IMR-90 (cell line): ENCODE results near the gene RSRC1. TPM values are rescaled to one million over a fixed set of nuclear protein-coding genes. Genes with fewer than 3 reads are reported as not detected.

ENCODE experiments used
- ATAC-seq: fragments of 200-7000 bp; cut with Tn5 transposase; 2 replicates; pipeline ENCODE4 v1.9.1; 2020; ENCODE audit warnings: low read depth, mild to moderate bottlenecking, moderate library complexity
- BruUV-seq: library from RNA; stranded (reverse); fragments of 400-500 nt; replicated peaks from 2 replicates; lab custom pipeline; 2021; lab: Mats Ljungman, UMichigan
- CTCF ChIA-PET: fragments of 300-600 bp; formaldehyde crosslinking; extraction: SDS; loops from one replicate; lab custom pipeline; 2021; ENCODE audit warnings: antibody characterized with exemption; lab: Yijun Ruan, JAX
- POLR2A ChIA-PET: fragments of 300-600 bp; sonication (Branson Sonifier 250); formaldehyde crosslinking; loops from one replicate; lab custom pipeline; 2022; ENCODE audit warnings: antibody characterized with exemption; ENCODE audit not compliant: unreplicated experiment; lab: Charles Lee
- DNase-seq: peaks from one replicate; pipeline ENCODE4 v3.0.0; 2013
- H2AFZ ChIP-seq: replicated peaks from 2 replicates; pipeline ENCODE3; 2013; ENCODE audit warnings: low read length, mild to moderate bottlenecking; ENCODE audit not compliant: poor library complexity
- H2AK5ac ChIP-seq: 2 replicates; pipeline ENCODE4 v1.6.1; 2013; ENCODE audit warnings: low read depth, low read length, inconsistent platforms
- H2AK9ac ChIP-seq: replicated peaks from 2 replicates; pipeline ENCODE3; 2013; ENCODE audit warnings: mild to moderate bottlenecking, low read depth, low read length, moderate library complexity; ENCODE audit not compliant: poor library complexity
- H2BK120ac ChIP-seq: 2 replicates; pipeline ENCODE4 v1.6.1; 2013; ENCODE audit warnings: low read depth, low read length, inconsistent platforms
- H2BK15ac ChIP-seq: 3 replicates; pipeline ENCODE4 v1.6.1; 2013; ENCODE audit warnings: low read depth, low read length, inconsistent platforms
- H2BK20ac ChIP-seq: 2 replicates; pipeline ENCODE4 v1.6.1; 2013; ENCODE audit warnings: low read depth, mild to moderate bottlenecking, inconsistent platforms, low read length, moderate library complexity
- H2BK5ac ChIP-seq: 2 replicates; pipeline ENCODE4 v1.6.1; 2013; ENCODE audit warnings: mild to moderate bottlenecking, low read depth, low read length, inconsistent platforms; ENCODE audit not compliant: poor library complexity, severe bottlenecking
- H3K14ac ChIP-seq: replicated peaks from 2 replicates; pipeline ENCODE4 v1.6.1; 2013; ENCODE audit warnings: low read depth, low read length, inconsistent platforms
- H3K18ac ChIP-seq: 2 replicates; pipeline ENCODE4 v1.6.1; 2013; ENCODE audit warnings: low read depth, low read length, control low read depth
- H3K23ac ChIP-seq: 2 replicates; pipeline ENCODE4 v1.6.1; 2013; ENCODE audit warnings: low read depth, low read length, inconsistent platforms
- H3K27ac ChIP-seq: 2 replicates; pipeline ENCODE4 v1.5.1; 2013; ENCODE audit warnings: mild to moderate bottlenecking, control low read depth, low read length; ENCODE audit not compliant: insufficient read depth
- H3K27me3 ChIP-seq: 2 replicates; pipeline ENCODE4 v1.6.1; 2013; ENCODE audit warnings: low read length; ENCODE audit not compliant: control insufficient read depth, insufficient read depth
- H3K36me3 ChIP-seq: 2 replicates; pipeline ENCODE4 v1.6.1; 2013; ENCODE audit warnings: low read length, mixed read lengths; ENCODE audit not compliant: control insufficient read depth, insufficient read depth
- H3K4ac ChIP-seq: 2 replicates; pipeline ENCODE4 v1.6.1; 2013; ENCODE audit warnings: low read depth, low read length, inconsistent platforms
- H3K4me1 ChIP-seq: 2 replicates; pipeline ENCODE4 v1.6.1; 2013; ENCODE audit warnings: low read length, mixed read lengths; ENCODE audit not compliant: control insufficient read depth, insufficient read depth
- H3K4me2 ChIP-seq: 2 replicates; pipeline ENCODE4 v1.6.1; 2013; ENCODE audit warnings: low read depth, mild to moderate bottlenecking, control low read depth, low read length, moderate library complexity
- H3K4me3 ChIP-seq: 2 replicates; pipeline ENCODE4 v1.5.1; 2013; ENCODE audit warnings: low read depth, mild to moderate bottlenecking, control low read depth, low read length, moderate library complexity; ENCODE audit not compliant: insufficient read depth
- H3K56ac ChIP-seq: 2 replicates; pipeline ENCODE4 v1.6.1; 2013; ENCODE audit warnings: low read length, inconsistent platforms; ENCODE audit not compliant: insufficient read depth; ENCODE audit errors: extremely low read depth
- H3K79me1 ChIP-seq, 2 experiments: 2 replicates each; pipeline ENCODE4 v1.6.1; 2013; ENCODE audit warnings: low read length in 2 of 2, inconsistent platforms in 1 of 2, low read depth in 1 of 2
- H3K9ac ChIP-seq: 2 replicates; pipeline ENCODE4 v1.6.1; 2013; ENCODE audit warnings: low read depth, low read length, control low read depth
- H3K9me1 ChIP-seq: 2 replicates; pipeline ENCODE4 v1.6.1; 2013; ENCODE audit warnings: low read length, inconsistent platforms; ENCODE audit not compliant: insufficient read depth
- H3K9me3 ChIP-seq: 2 replicates; pipeline ENCODE4 v1.6.1; 2013; ENCODE audit warnings: low read length; ENCODE audit not compliant: control insufficient read depth, insufficient read depth
- H4K20me1 ChIP-seq: 2 replicates; pipeline ENCODE4 v1.6.1; 2013; ENCODE audit warnings: low read length, inconsistent platforms; ENCODE audit not compliant: insufficient read depth
- H4K5ac ChIP-seq: 2 replicates; pipeline ENCODE4 v1.6.1; 2013; ENCODE audit warnings: mild to moderate bottlenecking, low read depth, low read length, control low read depth
- H4K8ac ChIP-seq, 2 experiments: 2 replicates each; pipeline ENCODE4 v1.6.1; 2013; ENCODE audit warnings: low read depth in 2 of 2, low read length in 2 of 2, control low read depth in 1 of 2, inconsistent platforms in 1 of 2
- H4K91ac ChIP-seq: 2 replicates; pipeline ENCODE4 v1.6.1; 2013; ENCODE audit warnings: low read depth, low read length, inconsistent platforms; ENCODE audit not compliant: insufficient read depth
- RAD21 ChIP-seq: IDR thresholded peaks from 2 replicates; pipeline ENCODE4 v1.6.1; 2012; ENCODE audit warnings: low read length, improper control_type of control experiment
- RFX5 ChIP-seq: IDR thresholded peaks from 2 replicates; pipeline ENCODE4 v1.8.0; 2012; ENCODE audit warnings: low read depth, mild to moderate bottlenecking, low read length, moderate library complexity
- WGBS, 2 experiments: methylation state at CpG; one replicate each; pipeline versions ENCODE4 v1.1.5 to v1.1.7; 2013; ENCODE audit warnings: missing lambda C conversion rate in 2 of 2; ENCODE audit not compliant: insufficient read length in 1 of 2; ENCODE audit errors: extremely low coverage in 2 of 2; 5-methylcytosine and 5-hydroxymethylcytosine counted together
- dilution Hi-C: fragments of 300-500 bp; cut with HindIII; formaldehyde crosslinking; loops from one replicate; pipeline ENCODE4 v1.14.3; 2018; ENCODE audit warnings: low sequenced_read_pairs; ENCODE audit not compliant: unreplicated experiment
- in situ Hi-C: fragments of 300-500 bp; cut with MboI; formaldehyde crosslinking; loops from 3 replicates; pipeline ENCODE4 v1.14.3; 2019; ENCODE audit warnings: low sequenced_read_pairs, inconsistent platforms, mixed read lengths
- intact Hi-C: fragments of 100-400 bp; cut with micrococcal nuclease; formaldehyde crosslinking; loops from 2 replicates; pipeline ENCODE4 v1.10.0; 2022
- polyA plus RNA-seq, 3 experiments: library from polyadenylated mRNA; depleted of rRNA; stranded (reverse); fragments of >200 nt; gene quantifications; 2 replicates each; pipeline ENCODE4 v1.2.3, GENCODE V29; 2012; ENCODE audit warnings: low replicate concordance in 1 of 3
- total RNA-seq: library from RNA; depleted of rRNA; stranded (reverse); fragments of >200 nt; gene quantifications from 2 replicates; pipeline ENCODE4 v1.2.3, GENCODE V29; 2012
- TF ChIP-seq, protein P1 (sequence below): conservative IDR thresholded peaks from 2 replicates; pipeline ENCODE4 v1.5.1; 2012; ENCODE audit warnings: mild to moderate bottlenecking, low read depth, low read length, improper control_type of control experiment

Gene RSRC1
- total and polyA plus RNA-seq, 2 of the 4 experiments (the other 2 are of a cell fraction) = 3.8 to 41.8 TPM

DNA sequence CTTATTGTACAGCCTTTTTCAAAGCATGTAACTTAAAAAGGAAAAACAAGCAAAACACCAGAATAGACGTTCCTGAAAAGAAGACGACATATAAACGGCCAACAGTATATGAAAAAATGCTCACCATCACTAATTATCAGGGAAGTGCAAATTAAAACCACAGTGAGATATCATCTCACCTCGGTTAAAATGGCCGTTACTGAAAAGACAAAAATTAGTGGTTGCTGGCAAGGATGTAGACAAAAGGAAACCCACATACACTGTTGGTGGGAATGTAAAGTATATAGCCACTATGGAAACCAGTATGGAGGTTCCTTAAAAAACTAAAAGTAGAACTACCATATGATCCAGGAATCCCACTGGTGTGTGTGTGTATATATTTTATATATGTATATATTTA is 396.6 kb downstream of the RSRC1 start:
- H3K9me1 ChIP-seq = no peaks in the 10 kb centered on the region
- H3K23ac ChIP-seq = no peak overlapping the region
- H2BK15ac ChIP-seq = no peak overlapping the region
- H2AK9ac ChIP-seq = no peak overlapping the region
- ChIA-PET POLR2A (no interaction called here), CTCF (interaction anchor here (0.6 kb wide), 1 partner anchor 758 kb away, joined by 3 read pairs; no protein-coding TSS in a partner anchor)
- H4K8ac ChIP-seq = no peak overlapping the region
- dilution Hi-C loops (no loop called here), intact Hi-C loops (loop anchor here (5.0 kb wide), 1 partner anchor 34 kb away; no protein-coding TSS in a partner anchor), in situ Hi-C loops (no loop called here)
- H3K18ac ChIP-seq = no peak overlapping the region
- TF ChIP-seq RFX5 (no peak), RAD21 (no peak)
- TF ChIP-seq, protein P1, sequence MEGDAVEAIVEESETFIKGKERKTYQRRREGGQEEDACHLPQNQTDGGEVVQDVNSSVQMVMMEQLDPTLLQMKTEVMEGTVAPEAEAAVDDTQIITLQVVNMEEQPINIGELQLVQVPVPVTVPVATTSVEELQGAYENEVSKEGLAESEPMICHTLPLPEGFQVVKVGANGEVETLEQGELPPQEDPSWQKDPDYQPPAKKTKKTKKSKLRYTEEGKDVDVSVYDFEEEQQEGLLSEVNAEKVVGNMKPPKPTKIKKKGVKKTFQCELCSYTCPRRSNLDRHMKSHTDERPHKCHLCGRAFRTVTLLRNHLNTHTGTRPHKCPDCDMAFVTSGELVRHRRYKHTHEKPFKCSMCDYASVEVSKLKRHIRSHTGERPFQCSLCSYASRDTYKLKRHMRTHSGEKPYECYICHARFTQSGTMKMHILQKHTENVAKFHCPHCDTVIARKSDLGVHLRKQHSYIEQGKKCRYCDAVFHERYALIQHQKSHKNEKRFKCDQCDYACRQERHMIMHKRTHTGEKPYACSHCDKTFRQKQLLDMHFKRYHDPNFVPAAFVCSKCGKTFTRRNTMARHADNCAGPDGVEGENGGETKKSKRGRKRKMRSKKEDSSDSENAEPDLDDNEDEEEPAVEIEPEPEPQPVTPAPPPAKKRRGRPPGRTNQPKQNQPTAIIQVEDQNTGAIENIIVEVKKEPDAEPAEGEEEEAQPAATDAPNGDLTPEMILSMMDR = no peak
- H3K56ac ChIP-seq = no peak overlapping the region
- H3K4me1 ChIP-seq = peaks cover 5% of the 10 kb centered on the region
- no peaks in the 10 kb centered on the region for H4K20me1 ChIP-seq
- H3K4me2 ChIP-seq = no peak overlapping the region
- H3K4me3 ChIP-seq = no peak overlapping the region
- BruUV-seq = no TSS peak
- no peak overlapping the region for H2BK20ac ChIP-seq
- no peak overlapping the region for H4K91ac ChIP-seq
- H3K36me3 ChIP-seq = no peaks in the 10 kb centered on the region
- H3K4ac ChIP-seq = no peak overlapping the region
- H3K9ac ChIP-seq = no peak overlapping the region
- H2AK5ac ChIP-seq = no peak overlapping the region
- H4K5ac ChIP-seq = no peak overlapping the region
- no peaks in the 10 kb centered on the region for H3K79me1 ChIP-seq
- H3K27ac ChIP-seq = no peak overlapping the region
- WGBS, 2 experiments = no CpG with 5 or more reads among the region's 5 CpGs
- H2BK5ac ChIP-seq = no peak overlapping the region
- H3K9me3 ChIP-seq = no peaks in the 10 kb centered on the region
- ATAC-seq = no peak
- no peak overlapping the region for H2AFZ ChIP-seq
- no peak for DNase-seq
- H3K14ac ChIP-seq = no peak overlapping the region
- H2BK120ac ChIP-seq = no peak overlapping the region
- H3K27me3 ChIP-seq = no peaks in the 10 kb centered on the region
